Peyer's patch (tissue), 4 donors: ENCODE results near the gene OTP. TPM values are rescaled to one million over a fixed set of nuclear protein-coding genes. Genes with fewer than 3 reads are reported as not detected.
A peak's percentile ranks its signal among the peaks of the same experiment; 100 is the strongest.
"Not testable (repeated sequence)": the region's sequence is repeated elsewhere in the genome, so short reads cannot be mapped to it uniquely, and the experiment has no call there.

Experiments used
- DNase-seq, 3 donors: peaks; one replicate each; pipeline ENCODE4 v3.0.0-alpha.2; 2017 to 2019
- H3K27ac ChIP-seq, 4 donors: fragments of 200-600 bp; sonication (generic); one replicate each; pipeline ENCODE4 v1.5.1; 2016 to 2019
- H3K27me3 ChIP-seq, 2 donors: fragments of 200-600 bp; sonication (generic); one replicate each; pipeline ENCODE4 v1.5.1; 2019
- H3K36me3 ChIP-seq, 3 donors: fragments of 200-600 bp; sonication (generic); one replicate each; pipeline ENCODE4 v1.5.1; 2016 to 2019
- H3K4me1 ChIP-seq, 4 donors: fragments of 200-600 bp; sonication (generic); one replicate each; pipeline ENCODE4 v1.5.1; 2016 to 2019
- H3K4me3 ChIP-seq, 4 donors: fragments of 200-600 bp; sonication (generic); 1 replicate in 3 of 4; 2 replicates in 1 of 4; pipeline ENCODE4 v1.5.1; 2016 to 2019; ENCODE audit warnings: mild to moderate bottlenecking in 1 of 4
- H3K9me3 ChIP-seq, 4 donors: fragments of 200-600 bp; sonication (generic); one replicate each; pipeline ENCODE4 v1.5.1; 2016 to 2019; ENCODE audit warnings: mild to moderate bottlenecking in 1 of 4
- POLR2A ChIP-seq, 2 donors: fragments of 450-650 bp; IDR thresholded peaks; one replicate each; pipeline ENCODE4 v1.5.1; 2017; ENCODE audit warnings: antibody characterized with exemption in 2 of 2, mild to moderate bottlenecking in 2 of 2, moderate library complexity in 2 of 2
- total RNA-seq, 4 donors: library from RNA; depleted of rRNA; stranded (reverse); fragments of >200 nt; gene quantifications; one replicate each; pipeline ENCODE4 v1.1.0, GENCODE V29; 2016
- TF ChIP-seq, protein P1 (sequence below), 6 experiments: fragments of 450-650 bp in 4 of 6; fragments of 200-600 bp in 2 of 6; sonication (generic) in 1 of 6; IDR thresholded peaks; one replicate each; pipeline ENCODE4 v1.5.1; 2017 to 2019; ENCODE audit warnings: antibody characterized with exemption in 6 of 6, mild to moderate bottlenecking in 3 of 6, moderate library complexity in 1 of 6

OTP gene
- total RNA-seq, 4 donors from 2014 or later = not detected

DNA sequence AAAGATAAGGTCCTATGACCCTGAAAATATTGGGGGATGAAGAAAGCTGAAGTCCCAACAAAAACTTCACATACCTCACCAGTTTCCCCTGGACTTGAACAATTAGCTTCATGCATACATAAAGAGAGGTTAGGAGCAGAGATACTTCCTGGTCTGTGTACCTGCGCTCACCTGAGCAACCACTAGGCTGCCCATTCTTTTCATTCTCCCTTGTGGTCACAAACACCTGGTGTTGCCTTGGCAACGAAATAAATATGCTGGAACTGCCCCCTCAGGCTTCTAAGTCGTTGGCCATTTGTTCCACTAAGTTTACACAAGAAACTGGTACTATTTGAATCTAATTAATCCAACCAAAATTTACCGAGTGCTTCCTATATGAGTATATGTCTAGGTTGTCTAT is 18.1 kb downstream of the OTP start:
- no peaks in the 10 kb centered on the region for H3K27me3 ChIP-seq
- no peak overlapping the region for H3K27ac ChIP-seq
- TF ChIP-seq, protein P1, sequence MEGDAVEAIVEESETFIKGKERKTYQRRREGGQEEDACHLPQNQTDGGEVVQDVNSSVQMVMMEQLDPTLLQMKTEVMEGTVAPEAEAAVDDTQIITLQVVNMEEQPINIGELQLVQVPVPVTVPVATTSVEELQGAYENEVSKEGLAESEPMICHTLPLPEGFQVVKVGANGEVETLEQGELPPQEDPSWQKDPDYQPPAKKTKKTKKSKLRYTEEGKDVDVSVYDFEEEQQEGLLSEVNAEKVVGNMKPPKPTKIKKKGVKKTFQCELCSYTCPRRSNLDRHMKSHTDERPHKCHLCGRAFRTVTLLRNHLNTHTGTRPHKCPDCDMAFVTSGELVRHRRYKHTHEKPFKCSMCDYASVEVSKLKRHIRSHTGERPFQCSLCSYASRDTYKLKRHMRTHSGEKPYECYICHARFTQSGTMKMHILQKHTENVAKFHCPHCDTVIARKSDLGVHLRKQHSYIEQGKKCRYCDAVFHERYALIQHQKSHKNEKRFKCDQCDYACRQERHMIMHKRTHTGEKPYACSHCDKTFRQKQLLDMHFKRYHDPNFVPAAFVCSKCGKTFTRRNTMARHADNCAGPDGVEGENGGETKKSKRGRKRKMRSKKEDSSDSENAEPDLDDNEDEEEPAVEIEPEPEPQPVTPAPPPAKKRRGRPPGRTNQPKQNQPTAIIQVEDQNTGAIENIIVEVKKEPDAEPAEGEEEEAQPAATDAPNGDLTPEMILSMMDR (IDR thresholded peaks at IDR 0.05) = peak in 1 of 6 experiments; percentile 16
- no peak for TF ChIP-seq POLR2A (IDR thresholded peaks at IDR 0.05)
- H3K4me3 ChIP-seq = no peak overlapping the region
- DNase-seq = no peak
- H3K36me3 ChIP-seq = no peaks in the 10 kb centered on the region
- no peaks in the 10 kb centered on the region for H3K9me3 ChIP-seq
- no peaks in the 10 kb centered on the region for H3K4me1 ChIP-seq

DNA sequence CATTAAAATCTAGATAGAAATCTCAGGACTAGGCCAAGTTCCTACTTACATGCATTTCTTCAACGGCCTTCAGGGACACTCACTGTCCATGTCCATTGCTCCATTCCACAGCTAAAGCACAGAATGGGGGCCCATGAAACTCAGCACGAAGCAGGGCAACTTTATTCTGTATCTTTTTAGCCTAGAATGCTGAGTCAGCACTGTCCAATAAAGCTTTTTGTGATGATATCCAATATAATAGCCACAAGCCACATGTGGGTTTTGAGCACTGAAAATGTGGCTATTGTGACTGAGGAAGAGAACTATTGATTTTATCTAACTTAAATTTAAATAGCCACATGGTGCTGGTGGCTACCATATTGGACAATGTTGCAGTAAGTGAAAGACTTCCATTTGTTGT is 21.6 kb downstream of the OTP start:
- TF ChIP-seq, protein P1 (IDR thresholded peaks at IDR 0.05) = no peak
- no peak for TF ChIP-seq POLR2A (IDR thresholded peaks at IDR 0.05)
- Histone ChIP-seq H3K9me3 (no peaks in the 10 kb centered on the region), H3K36me3 (no peaks in the 10 kb centered on the region), H3K27ac (no peak overlapping the region), H3K4me1 (no peaks in the 10 kb centered on the region), H3K27me3 (no peaks in the 10 kb centered on the region), H3K4me3 (no peak overlapping the region)
- no peak for DNase-seq

DNA sequence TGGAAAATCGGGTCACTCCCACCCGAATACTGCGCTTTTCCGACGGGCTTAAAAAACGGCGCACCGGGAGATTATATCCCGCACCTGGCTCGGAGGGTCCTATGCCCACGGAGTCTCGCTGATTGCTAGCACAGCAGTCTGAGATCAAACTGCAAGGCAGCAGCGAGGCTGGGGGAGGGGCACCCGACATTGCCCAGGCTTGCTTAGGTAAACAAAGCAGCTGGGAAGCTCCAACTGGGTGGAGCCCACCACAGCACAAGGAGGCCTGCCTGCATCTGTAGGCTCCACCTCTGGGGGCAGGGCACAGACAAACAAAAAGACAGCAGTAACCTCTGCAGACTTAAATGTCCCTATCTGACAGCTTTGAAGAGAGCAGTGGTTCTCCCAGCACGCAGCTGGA is 29.6 kb downstream of the OTP start:
- not testable (repeated sequence) for H3K4me1 ChIP-seq, H3K27ac ChIP-seq, H3K4me3 ChIP-seq, H3K27me3 ChIP-seq, DNase-seq, H3K36me3 ChIP-seq, H3K9me3 ChIP-seq

DNA sequence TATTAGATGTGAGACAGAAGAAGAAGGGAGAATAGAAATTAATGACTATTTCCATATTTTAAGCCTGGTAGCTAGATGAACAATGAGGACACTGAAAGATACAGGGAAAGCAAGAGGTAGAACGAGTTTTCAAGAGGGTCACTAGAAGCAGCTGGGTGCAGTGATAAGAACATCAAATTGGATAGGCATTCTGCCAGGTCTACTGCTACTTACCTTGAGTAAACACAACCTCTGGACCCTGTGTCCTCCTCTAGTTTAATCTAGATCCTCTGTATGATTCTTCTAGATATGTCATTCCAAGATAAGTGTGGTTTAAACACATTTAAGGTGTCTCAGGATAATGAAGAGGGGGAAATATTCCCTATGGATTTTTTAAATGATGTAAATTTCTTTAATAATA is 31.2 kb downstream of the OTP start:
- no peaks in the 10 kb centered on the region for H3K4me1 ChIP-seq
- no peaks in the 10 kb centered on the region for H3K27me3 ChIP-seq
- TF ChIP-seq POLR2A (IDR thresholded peaks at IDR 0.05) = no peak
- TF ChIP-seq, protein P1 (IDR thresholded peaks at IDR 0.05) = no peak
- H3K4me3 ChIP-seq = no peak overlapping the region
- DNase-seq = no peak
- H3K36me3 ChIP-seq = no peaks in the 10 kb centered on the region
- H3K9me3 ChIP-seq = no peaks in the 10 kb centered on the region
- H3K27ac ChIP-seq = no peak overlapping the region

DNA sequence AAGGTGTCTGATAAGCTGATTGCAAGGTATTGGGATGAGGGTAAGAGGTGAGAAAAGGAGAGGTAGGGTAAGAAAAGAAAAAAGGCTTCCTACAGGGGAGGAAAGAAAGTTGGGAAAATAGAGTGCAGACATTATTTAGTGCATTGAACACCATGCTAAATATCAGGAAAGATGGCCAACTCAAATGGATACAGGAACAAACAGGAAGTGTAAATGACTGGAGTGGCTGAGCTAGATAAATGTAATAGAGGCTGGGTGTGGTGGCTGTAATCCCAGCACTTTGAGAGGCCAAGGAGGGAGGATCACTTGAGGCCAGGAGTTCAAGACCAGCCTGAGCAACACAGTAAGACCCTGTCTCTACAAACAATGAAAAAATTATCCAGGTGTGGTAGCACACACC is 32.2 kb downstream of the OTP start:
- no peak overlapping the region for H3K4me3 ChIP-seq

DNA sequence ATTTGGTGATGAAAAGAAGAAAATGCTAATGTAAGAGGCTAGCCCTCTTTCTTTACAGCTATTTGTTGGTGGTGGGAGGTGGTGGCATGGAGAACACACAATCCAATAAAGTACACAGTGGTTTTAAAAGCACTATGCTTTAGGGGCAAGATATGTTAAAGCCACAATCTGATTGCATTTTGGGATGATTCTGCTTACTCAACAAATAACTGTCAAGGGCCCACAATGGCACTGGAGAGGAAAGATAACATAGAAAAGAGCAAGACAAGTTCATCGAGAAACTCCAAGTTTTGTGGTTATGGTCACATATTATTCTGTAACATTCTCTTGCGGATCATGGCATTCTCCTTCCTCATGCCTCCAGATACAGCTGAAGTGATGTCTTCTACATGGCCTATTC is 38.8 kb downstream of the OTP start:
- Histone ChIP-seq H3K9me3 (no peaks in the 10 kb centered on the region), H3K27me3 (no peaks in the 10 kb centered on the region), H3K4me3 (no peak overlapping the region), H3K27ac (no peak overlapping the region), H3K4me1 (no peaks in the 10 kb centered on the region), H3K36me3 (no peaks in the 10 kb centered on the region)
- DNase-seq = no peak
- TF ChIP-seq, protein P1 (IDR thresholded peaks at IDR 0.05) = no peak
- no peak for TF ChIP-seq POLR2A (IDR thresholded peaks at IDR 0.05)

More for the DNA sequence above, 32.2 kb downstream of the OTP start:
- no peak overlapping the region for H3K27ac ChIP-seq
- no peaks in the 10 kb centered on the region for H3K36me3 ChIP-seq
- DNase-seq = no peak
- no peaks in the 10 kb centered on the region for H3K4me1 ChIP-seq
- no peaks in the 10 kb centered on the region for H3K27me3 ChIP-seq
- H3K9me3 ChIP-seq = no peaks in the 10 kb centered on the region
- TF ChIP-seq POLR2A (IDR thresholded peaks at IDR 0.05) = no peak
- TF ChIP-seq, protein P1 (IDR thresholded peaks at IDR 0.05) = no peak
